OCI-LY7 (cell line): Measurements from ENCODE around the gene VWA2.

Experiments
- EZH2phosphoT487 ChIP-seq: fragments of 200-600 bp; sonication (generic); IDR thresholded peaks from 2 replicates; pipeline ENCODE4 v1.6.1; 2018; ENCODE audit warnings: low read depth, borderline replicate concordance, mild to moderate bottlenecking, mixed run types, antibody characterized with exemption, low read length, moderate library complexity, mixed read lengths
- TF ChIP-seq, protein P1 (sequence below): fragments of 200-600 bp; sonication (generic); conservative IDR thresholded peaks from 2 replicates; pipeline ENCODE4 v1.5.1; 2014; ENCODE audit warnings: mild to moderate bottlenecking, antibody characterized with exemption, low read length, moderate library complexity, mixed read lengths

DNA sequence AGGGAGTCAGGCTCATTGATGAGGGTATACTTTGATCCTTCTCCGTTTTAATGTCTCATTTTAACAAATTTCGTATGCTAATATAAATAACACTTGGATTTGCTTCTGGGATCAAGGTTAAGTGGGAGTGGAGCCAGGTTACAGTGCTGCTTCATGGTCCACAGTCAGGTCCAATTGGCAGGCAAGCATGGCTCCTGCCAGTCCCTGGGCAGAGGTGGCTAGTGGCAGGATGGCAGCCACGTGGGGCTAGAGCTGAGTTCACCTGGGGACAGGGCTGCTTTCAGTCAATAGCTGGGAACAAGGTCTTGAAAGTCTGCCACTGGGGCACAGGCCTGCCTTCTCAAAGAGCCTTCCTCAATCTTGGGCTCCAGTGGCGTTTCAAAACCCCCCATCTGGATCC is 16.0 kb upstream of the VWA2 start:
- TF ChIP-seq, protein P1, sequence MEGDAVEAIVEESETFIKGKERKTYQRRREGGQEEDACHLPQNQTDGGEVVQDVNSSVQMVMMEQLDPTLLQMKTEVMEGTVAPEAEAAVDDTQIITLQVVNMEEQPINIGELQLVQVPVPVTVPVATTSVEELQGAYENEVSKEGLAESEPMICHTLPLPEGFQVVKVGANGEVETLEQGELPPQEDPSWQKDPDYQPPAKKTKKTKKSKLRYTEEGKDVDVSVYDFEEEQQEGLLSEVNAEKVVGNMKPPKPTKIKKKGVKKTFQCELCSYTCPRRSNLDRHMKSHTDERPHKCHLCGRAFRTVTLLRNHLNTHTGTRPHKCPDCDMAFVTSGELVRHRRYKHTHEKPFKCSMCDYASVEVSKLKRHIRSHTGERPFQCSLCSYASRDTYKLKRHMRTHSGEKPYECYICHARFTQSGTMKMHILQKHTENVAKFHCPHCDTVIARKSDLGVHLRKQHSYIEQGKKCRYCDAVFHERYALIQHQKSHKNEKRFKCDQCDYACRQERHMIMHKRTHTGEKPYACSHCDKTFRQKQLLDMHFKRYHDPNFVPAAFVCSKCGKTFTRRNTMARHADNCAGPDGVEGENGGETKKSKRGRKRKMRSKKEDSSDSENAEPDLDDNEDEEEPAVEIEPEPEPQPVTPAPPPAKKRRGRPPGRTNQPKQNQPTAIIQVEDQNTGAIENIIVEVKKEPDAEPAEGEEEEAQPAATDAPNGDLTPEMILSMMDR = no peak
- no peak for TF ChIP-seq EZH2phosphoT487
